ENCODE measurements around the gene NEK6. TPM values are rescaled to one million over a fixed set of nuclear protein-coding genes. Genes with fewer than 3 reads are reported as not detected.

Gene NEK6
- total and polyA plus RNA-seq, 10 of the 15 experiments (the other 5 are each of a cell fraction or from before 2014, with no cell fraction given): 31.3 to 161 (median 89.2) TPM

DNA sequence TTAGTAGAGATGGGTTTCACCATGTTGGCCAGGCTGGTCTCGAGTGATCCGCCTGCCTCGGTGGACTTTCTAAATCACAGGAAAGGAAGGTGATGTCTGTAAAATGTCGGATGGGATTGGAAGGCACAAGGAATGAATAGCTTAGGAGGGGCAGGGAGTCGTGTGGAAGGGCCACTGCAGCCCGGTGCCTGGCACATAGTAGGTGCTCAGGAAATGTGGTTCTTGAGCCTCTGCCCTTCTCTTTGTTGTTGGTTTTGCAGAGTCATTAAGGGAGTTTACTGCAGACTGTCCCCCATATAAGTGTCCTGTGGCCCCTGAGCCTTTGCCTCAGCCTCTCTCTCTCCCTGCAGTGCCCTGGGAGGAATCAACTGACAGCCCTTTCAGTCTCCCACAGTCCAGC is 11.8 kb downstream of the NEK6 start:
- Histone ChIP-seq H3K9me3 (replicated peaks; ENCODE audit: control insufficient read depth, insufficient read depth, low read length) (no peaks in the 10 kb centered on the region), H3K27me3 (replicated peaks in 1 of 2; ENCODE audit: control insufficient read depth in 2 of 2, insufficient read depth in 2 of 2, low read length in 1 of 2) (no peaks in the 10 kb centered on the region), H3K9ac (ENCODE audit: control insufficient read depth, insufficient read depth, low read length) (no peak overlapping the region), H3K4me3 (no peak overlapping the region), H3K4me2 (ENCODE audit: control insufficient read depth, insufficient read depth) (no peak overlapping the region), H4K20me1 (ENCODE audit: control insufficient read depth, insufficient read depth) (peaks cover 28% of the 10 kb centered on the region; the same call in 1 of the 2 replicates), H3K79me2 (ENCODE audit: control insufficient read depth, insufficient read depth, low read length) (peaks cover 97% of the 10 kb centered on the region), H2AFZ (ENCODE audit: control insufficient read depth, low read depth, low read length) (no peak overlapping the region), H3K27ac (ENCODE audit: control insufficient read depth, insufficient read depth) (no peak overlapping the region), H3K4me1 (ENCODE audit: control insufficient read depth, insufficient read depth, low read length) (peaks cover 29% of the 10 kb centered on the region), H3K36me3 (ENCODE audit: control insufficient read depth in 2 of 2, insufficient read depth in 2 of 2, low read length in 1 of 2) (peaks cover 25 to 49% of the 10 kb centered on the region in 2 experiments)
- ChIA-PET RAD21 (ENCODE audit: unreplicated experiment) (no interaction called here), CTCF (no interaction called here), POLR2A (no interaction called here), SMC1A (ENCODE audit: uncharacterized antibody, unreplicated experiment) (no interaction called here)
- no peak for ATAC-seq
- in situ Hi-C loops (cut with MboI): no loop called here
- FAIRE-seq: no peak
- intact Hi-C loops (cut with micrococcal nuclease; ENCODE audit: unreplicated experiment): no loop called here
- 93% methylated on average over 6 of the region's 6 CpGs for WGBS (ENCODE audit: insufficient coverage, insufficient replicate concordance, low lambda C conversion rate, missing lambda C conversion rate)
- no TSS peak for BruUV-seq (replicated peaks)
- no peak for DNase-seq (ENCODE audit: low read depth, low spot score)
- TF ChIP-seq NR2F1 (conservative IDR thresholded peaks at IDR 0.05) (no peak), RFX5 (IDR thresholded peaks at IDR 0.05; ENCODE audit: low read depth, low read length) (no peak), MXI1 (IDR thresholded peaks at IDR 0.05; ENCODE audit: low read depth, low read length) (no peak), ZNF384 (IDR thresholded peaks at IDR 0.05; ENCODE audit: borderline replicate concordance, low read depth, low read length) (no peak), E2F4 (IDR thresholded peaks at IDR 0.05; ENCODE audit: low read depth, low read length) (no peak), NR2C1 (IDR thresholded peaks at IDR 0.05) (no peak), E2F8 (IDR thresholded peaks at IDR 0.05; ENCODE audit: low read depth, partially characterized antibody) (no peak), TARDBP (IDR thresholded peaks at IDR 0.05; ENCODE audit: borderline replicate concordance) (no peak), EP300 (IDR thresholded peaks at IDR 0.05; ENCODE audit: borderline replicate concordance in 1 of 2, control insufficient read depth in 1 of 2, low read depth in 2 of 2, low read length in 2 of 2) (no peak), SKIL (IDR thresholded peaks at IDR 0.05; ENCODE audit: low read depth, poor library complexity, severe bottlenecking) (no peak), YBX1 (IDR thresholded peaks at IDR 0.05) (no peak), SUPT20H (IDR thresholded peaks at IDR 0.05; ENCODE audit: borderline replicate concordance, control insufficient read depth, low read depth, low read length) (no peak), TAF1 (IDR thresholded peaks at IDR 0.05; ENCODE audit: borderline replicate concordance, low read depth, low read length) (no peak), SMARCA5 (IDR thresholded peaks at IDR 0.05) (no peak), GATAD2B (conservative IDR thresholded peaks at IDR 0.05; ENCODE audit: low read depth) (no peak)
- TF ChIP-seq, protein P1, sequence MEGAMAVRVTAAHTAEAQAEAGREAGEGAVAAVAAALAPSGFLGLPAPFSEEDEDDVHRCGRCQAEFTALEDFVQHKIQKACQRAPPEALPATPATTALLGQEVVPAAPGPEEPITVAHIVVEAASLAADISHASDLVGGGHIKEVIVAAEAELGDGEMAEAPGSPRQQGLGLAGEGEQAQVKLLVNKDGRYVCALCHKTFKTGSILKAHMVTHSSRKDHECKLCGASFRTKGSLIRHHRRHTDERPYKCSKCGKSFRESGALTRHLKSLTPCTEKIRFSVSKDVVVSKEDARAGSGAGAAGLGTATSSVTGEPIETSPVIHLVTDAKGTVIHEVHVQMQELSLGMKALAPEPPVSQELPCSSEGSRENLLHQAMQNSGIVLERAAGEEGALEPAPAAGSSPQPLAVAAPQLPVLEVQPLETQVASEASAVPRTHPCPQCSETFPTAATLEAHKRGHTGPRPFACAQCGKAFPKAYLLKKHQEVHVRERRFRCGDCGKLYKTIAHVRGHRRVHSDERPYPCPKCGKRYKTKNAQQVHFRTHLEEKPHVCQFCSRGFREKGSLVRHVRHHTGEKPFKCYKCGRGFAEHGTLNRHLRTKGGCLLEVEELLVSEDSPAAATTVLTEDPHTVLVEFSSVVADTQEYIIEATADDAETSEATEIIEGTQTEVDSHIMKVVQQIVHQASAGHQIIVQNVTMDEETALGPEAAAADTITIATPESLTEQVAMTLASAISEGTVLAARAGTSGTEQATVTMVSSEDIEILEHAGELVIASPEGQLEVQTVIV (IDR thresholded peaks at IDR 0.05; ENCODE audit: borderline replicate concordance, partially characterized antibody): no peak

Data from GM12878 (cell line).